SK-N-SH (cell line): ENCODE results near the gene PERCC1. TPM values are rescaled to one million over a fixed set of nuclear protein-coding genes. Genes with fewer than 3 reads are reported as not detected.

Experiments used
- CTCF ChIA-PET: fragments of 300-600, 350-600 bp; formaldehyde crosslinking; extraction: SDS; loops from one replicate; lab custom pipeline; 2021; lab: Yijun Ruan, JAX
- POLR2A ChIA-PET: fragments of 350-600 bp; sonication (Branson Sonifier 250); formaldehyde crosslinking; extraction: SDS; loops from one replicate; lab custom pipeline; 2020; ENCODE audit warnings: antibody characterized with exemption, inconsistent platforms; lab: Yijun Ruan, JAX
- DNase-seq: peaks from one replicate; pipeline ENCODE4 v3.0.0; 2012
- H2AFZ ChIP-seq: fragments of 200-600 bp; sonication (generic); 2 replicates; pipeline ENCODE4 v1.8.1; 2016; ENCODE audit warnings: antibody characterized with exemption, mild to moderate bottlenecking, low read depth
- H3F3A ChIP-seq: fragments of 200-600 bp; sonication (generic); replicated peaks from 2 replicates; pipeline ENCODE3; 2016; ENCODE audit warnings: antibody characterized with exemption, mild to moderate bottlenecking; ENCODE audit not compliant: insufficient read depth
- H3K27ac ChIP-seq, 2 experiments: fragments of 200-500 bp in 1 of 2; fragments of 200-600 bp in 1 of 2; sonication (Bioruptor generic) in 1 of 2; sonication (generic), shearing (Covaris generic) in 1 of 2; 2 replicates each; pipeline versions ENCODE4 v1.5.1 to v1.6.1; 2014 to 2016; ENCODE audit warnings: low read depth in 2 of 2, inconsistent platforms in 1 of 2, low read length in 1 of 2, mild to moderate bottlenecking in 1 of 2, mixed read lengths in 1 of 2
- H3K27me3 ChIP-seq: fragments of 200-600 bp; sonication (generic), shearing (Covaris generic); 2 replicates; pipeline ENCODE4 v1.6.1; 2016; ENCODE audit warnings: mixed run types; ENCODE audit not compliant: insufficient read depth
- H3K36me3 ChIP-seq, 2 experiments: fragments of 200-500 bp in 1 of 2; fragments of 200-600 bp in 1 of 2; sonication (Bioruptor generic) in 1 of 2; sonication (generic) in 1 of 2; replicated peaks in 1 of 2; 2 replicates each; pipeline versions ENCODE3 to v1.5.1; 2014 to 2016; ENCODE audit warnings: low read length in 1 of 2, mild to moderate bottlenecking in 1 of 2; ENCODE audit not compliant: insufficient read depth in 2 of 2, control insufficient read depth in 1 of 2
- H3K4me1 ChIP-seq, 2 experiments: fragments of 200-500 bp in 1 of 2; fragments of 200-600 bp in 1 of 2; sonication (Bioruptor generic) in 1 of 2; sonication (generic), shearing (Covaris generic) in 1 of 2; 2 replicates each; pipeline versions ENCODE4 v1.5.1 to v1.6.1; 2014 to 2016; ENCODE audit warnings: low read depth in 1 of 2, low read length in 1 of 2, mixed run types in 1 of 2; ENCODE audit not compliant: insufficient read depth in 2 of 2, control insufficient read depth in 1 of 2
- H3K4me2 ChIP-seq: fragments of 200-600 bp; sonication (generic), shearing (Covaris generic); 2 replicates; pipeline ENCODE4 v1.6.1; 2017; ENCODE audit warnings: mixed run types
- H3K4me3 ChIP-seq, 2 experiments: fragments of 200-500 bp in 1 of 2; fragments of 200-600 bp in 1 of 2; sonication (Bioruptor generic) in 1 of 2; sonication (generic), shearing (Covaris generic) in 1 of 2; 2 replicates each; pipeline versions ENCODE4 v1.5.1 to v1.8.1; 2014 to 2016; ENCODE audit warnings: low read depth in 2 of 2, inconsistent platforms in 1 of 2, low read length in 1 of 2, mild to moderate bottlenecking in 1 of 2, mixed read lengths in 1 of 2, moderate library complexity in 1 of 2
- H3K79me2 ChIP-seq: fragments of 200-600 bp; sonication (generic); 2 replicates; pipeline ENCODE4 v1.8.1; 2017; ENCODE audit warnings: mild to moderate bottlenecking; ENCODE audit not compliant: insufficient read depth
- H3K9ac ChIP-seq: fragments of 200-600 bp; sonication (generic); 2 replicates; pipeline ENCODE4 v1.6.1; 2017; ENCODE audit warnings: mixed run types
- H3K9me2 ChIP-seq: fragments of 200-600 bp; sonication (generic); 2 replicates; pipeline ENCODE4 v1.6.1; 2017; ENCODE audit warnings: mixed run types
- H3K9me3 ChIP-seq: fragments of 200-600 bp; sonication (generic); 2 replicates; pipeline ENCODE4 v1.6.1; 2017; ENCODE audit warnings: mixed run types, mild to moderate bottlenecking, moderate library complexity
- H4K20me1 ChIP-seq: fragments of 200-600 bp; sonication (generic); 2 replicates; pipeline ENCODE4 v1.6.1; 2017; ENCODE audit warnings: mild to moderate bottlenecking, mixed run types; ENCODE audit not compliant: insufficient read depth
- CTCF ChIP-seq: fragments of 200-600 bp; sonication (generic); IDR thresholded peaks from 2 replicates; pipeline ENCODE4 v1.6.1; 2017; ENCODE audit warnings: antibody characterized with exemption, mild to moderate bottlenecking, moderate library complexity
- EP300 ChIP-seq, 2 experiments: IDR thresholded peaks; 2 replicates each; pipeline versions ENCODE4 v1.4.0 to v1.6.1; 2012; ENCODE audit warnings: borderline replicate concordance in 1 of 2, low read depth in 1 of 2, low read length in 1 of 2
- EZH2phosphoT487 ChIP-seq: fragments of 200-600 bp; sonication (generic); IDR thresholded peaks from 2 replicates; pipeline ENCODE4 v1.6.1; 2017; ENCODE audit warnings: low read depth, mixed run types, mild to moderate bottlenecking, antibody characterized with exemption, moderate library complexity, borderline replicate concordance
- FOXJ3 ChIP-seq: sonication (generic); formaldehyde crosslinking; IDR thresholded peaks from 2 replicates; pipeline ENCODE4 v1.5.1; 2020; ENCODE audit warnings: mild to moderate bottlenecking, missing genetic modification reagents
- GABPA ChIP-seq: IDR thresholded peaks from 2 replicates; pipeline ENCODE4 v1.4.0; 2012; ENCODE audit warnings: low read depth, mild to moderate bottlenecking
- MAX ChIP-seq: IDR thresholded peaks from 2 replicates; pipeline ENCODE4 v1.4.0; 2012; ENCODE audit warnings: low read depth
- MEF2A ChIP-seq: IDR thresholded peaks from 2 replicates; pipeline ENCODE4 v1.4.0; 2012; ENCODE audit warnings: low read depth, borderline replicate concordance
- MXI1 ChIP-seq: IDR thresholded peaks from 2 replicates; pipeline ENCODE4 v1.6.1; 2012; ENCODE audit warnings: mild to moderate bottlenecking, low read depth, low read length, improper control_type of control experiment
- NFIC ChIP-seq: IDR thresholded peaks from 2 replicates; pipeline ENCODE4 v1.4.0; 2012; ENCODE audit warnings: borderline replicate concordance
- PBX3 ChIP-seq: IDR thresholded peaks from 2 replicates; pipeline ENCODE4; 2012
- RCOR1 ChIP-seq: fragments of 150-350 bp; IDR thresholded peaks from 2 replicates; pipeline ENCODE4 v1.6.1; 2017; ENCODE audit warnings: antibody characterized with exemption, low read length
- SMC3 ChIP-seq: IDR thresholded peaks from 2 replicates; pipeline ENCODE4 v1.6.1; 2012; ENCODE audit warnings: low read depth, low read length, improper control_type of control experiment
- YY1 ChIP-seq: IDR thresholded peaks from 2 replicates; pipeline ENCODE4 v1.4.0; 2012; ENCODE audit warnings: low read depth, mild to moderate bottlenecking
- ZBTB33 ChIP-seq: IDR thresholded peaks from 2 replicates; pipeline ENCODE4 v1.4.0; 2012; ENCODE audit warnings: low read depth, borderline replicate concordance
- WGBS: methylation state at CpG from one replicate; pipeline ENCODE4 v1.1.6; 2017; ENCODE audit warnings: low lambda C conversion rate; 5-methylcytosine and 5-hydroxymethylcytosine counted together
- polyA plus RNA-seq, 3 experiments: library from polyadenylated mRNA; depleted of rRNA; stranded (reverse); fragments of >200 nt; gene quantifications; 2 replicates each; pipeline ENCODE4 v1.2.3, GENCODE V29; 2012

The PERCC1 gene
- polyA plus RNA-seq, 1 of the 3 experiments (the other 2 are of a cell fraction), result not detected

DNA sequence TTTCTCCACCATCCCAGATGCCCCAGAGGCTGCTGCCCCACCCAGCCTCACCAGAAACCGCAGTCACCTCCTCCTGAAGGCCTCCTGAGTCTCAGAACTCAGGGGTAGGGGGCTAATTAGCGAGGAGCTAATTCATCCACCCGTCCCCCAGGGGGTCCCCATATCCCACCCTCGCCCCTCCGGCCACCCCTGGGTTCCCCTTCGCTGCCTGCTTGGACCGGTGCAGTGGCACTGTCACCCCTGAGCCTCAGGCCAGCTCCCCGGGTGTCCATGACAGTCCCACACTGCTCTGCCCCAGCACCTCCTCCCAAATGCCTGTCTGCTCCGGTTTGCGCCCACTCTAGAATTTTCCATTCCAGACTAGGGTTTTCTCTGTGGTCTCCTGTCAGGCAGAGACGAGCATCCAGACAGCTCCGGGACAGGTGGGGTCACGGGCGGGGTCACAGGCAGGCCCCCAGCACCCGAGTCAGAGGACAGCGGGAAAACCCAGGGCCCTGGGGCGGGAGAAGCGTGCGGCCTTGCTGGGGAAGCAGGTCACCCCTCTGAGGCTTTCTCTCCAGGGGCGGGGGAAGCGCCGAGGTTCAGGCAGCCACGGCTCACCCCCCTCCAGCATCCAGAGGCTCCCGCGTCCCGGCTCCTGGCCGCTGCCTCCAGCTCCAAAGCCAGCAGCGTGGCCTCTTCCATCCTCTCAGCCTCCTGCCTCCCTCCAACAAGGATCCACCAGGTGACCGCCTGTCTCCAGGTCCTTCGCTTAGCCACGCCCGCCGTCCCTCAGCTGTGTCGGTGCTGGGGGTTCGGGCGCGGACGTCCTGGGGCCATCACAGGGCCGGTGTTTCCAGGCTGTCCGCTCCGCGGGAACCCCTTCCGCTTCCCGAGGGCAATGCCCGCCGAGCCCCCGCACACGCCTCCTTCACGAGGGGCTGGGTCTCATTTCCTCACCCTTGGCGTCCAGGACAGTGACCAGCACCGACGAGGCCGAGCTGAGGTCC is 3.1 kb upstream of the PERCC1 start:
- Histone ChIP-seq H3K4me3 (no peak overlapping the region), H3F3A (peaks cover 4% of the 10 kb centered on the region), H3K4me2 (no peak overlapping the region), H3K27ac (no peak overlapping the region), H3K9ac (no peak overlapping the region), H2AFZ (no peak overlapping the region), H3K9me2 (no peaks in the 10 kb centered on the region), H3K79me2 (no peaks in the 10 kb centered on the region), H4K20me1 (no peaks in the 10 kb centered on the region), H3K9me3 (no peaks in the 10 kb centered on the region), H3K36me3 (no peaks in the 10 kb centered on the region), H3K4me1 (peaks cover 0 to 13% of the 10 kb centered on the region in 2 experiments; a peak in 1 of 4 replicates), H3K27me3 (no peaks in the 10 kb centered on the region)
- TF ChIP-seq EZH2phosphoT487 (no peak), SMC3 (no peak), GABPA (no peak), FOXJ3 (CRISPR knock-in tag) (no peak), RCOR1 (no peak), EP300 (IDR thresholded peaks at IDR 0.05; ENCODE audit: borderline replicate concordance in 1 of 2, low read depth in 1 of 2, low read length in 1 of 2) (no peak), PBX3 (no peak), YY1 (no peak), ZBTB33 (no peak), MAX (no peak), NFIC (no peak), MEF2A (no peak), MXI1 (no peak), CTCF (no peak)
- CTCF ChIA-PET, result interaction anchor here (1.4 to 1.5 kb wide), 2 partner anchors 10 to 64 kb away, joined by 3 to 4 read pairs; no protein-coding TSS in a partner anchor
- 88% methylated on average over 53 of the region's 53 CpGs for WGBS
- POLR2A ChIA-PET, result no interaction called here
- DNase-seq, result peak; percentile 36
